ENCODE data around the gene IRF9.

Gene IRF9

GRCh38 chr14:24179961-24180796 is 19.1 kb downstream of the IRF9 start (continued):
- TF ChIP-seq, protein P1, sequence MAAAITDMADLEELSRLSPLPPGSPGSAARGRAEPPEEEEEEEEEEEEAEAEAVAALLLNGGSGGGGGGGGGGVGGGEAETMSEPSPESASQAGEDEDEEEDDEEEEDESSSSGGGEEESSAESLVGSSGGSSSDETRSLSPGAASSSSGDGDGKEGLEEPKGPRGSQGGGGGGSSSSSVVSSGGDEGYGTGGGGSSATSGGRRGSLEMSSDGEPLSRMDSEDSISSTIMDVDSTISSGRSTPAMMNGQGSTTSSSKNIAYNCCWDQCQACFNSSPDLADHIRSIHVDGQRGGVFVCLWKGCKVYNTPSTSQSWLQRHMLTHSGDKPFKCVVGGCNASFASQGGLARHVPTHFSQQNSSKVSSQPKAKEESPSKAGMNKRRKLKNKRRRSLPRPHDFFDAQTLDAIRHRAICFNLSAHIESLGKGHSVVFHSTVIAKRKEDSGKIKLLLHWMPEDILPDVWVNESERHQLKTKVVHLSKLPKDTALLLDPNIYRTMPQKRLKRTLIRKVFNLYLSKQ (tag by site-specific recombination; IDR thresholded peaks at IDR 0.05; ENCODE audit: borderline replicate concordance): no peak
- TF ChIP-seq ZNF596 (tag by site-specific recombination; IDR thresholded peaks at IDR 0.05) (no peak), GLIS2 (tag by site-specific recombination; IDR thresholded peaks at IDR 0.05) (no peak), ZNF530 (tag by site-specific recombination; IDR thresholded peaks at IDR 0.05; ENCODE audit: low read depth) (no peak), TSHZ1 (tag by site-specific recombination; IDR thresholded peaks at IDR 0.05; ENCODE audit: borderline replicate concordance) (no peak), SCRT2 (tag by site-specific recombination; IDR thresholded peaks at IDR 0.05) (peak; percentile 69; the same call in 1 of the 2 replicates), BCL6B (tag by site-specific recombination; IDR thresholded peaks at IDR 0.05) (no peak), ZBTB7A (tag by site-specific recombination; IDR thresholded peaks at IDR 0.05; ENCODE audit: low read depth) (no peak), ZXDB (tag by site-specific recombination; IDR thresholded peaks at IDR 0.05) (no peak), ZNF394 (tag by site-specific recombination; IDR thresholded peaks at IDR 0.05; ENCODE audit: borderline replicate concordance) (no peak; the same call in 1 of the 2 replicates), ZNF157 (tag by site-specific recombination; IDR thresholded peaks at IDR 0.05) (no peak), ZNF48 (tag by site-specific recombination; IDR thresholded peaks at IDR 0.05) (no peak), ZNF571 (tag by site-specific recombination; IDR thresholded peaks at IDR 0.05) (no peak), ZNF610 (tag by site-specific recombination; IDR thresholded peaks at IDR 0.05; ENCODE audit: borderline replicate concordance) (no peak), WT1 (tag by site-specific recombination; IDR thresholded peaks at IDR 0.05) (no peak), ZNF133 (tag by site-specific recombination; IDR thresholded peaks at IDR 0.05) (no peak), ZNF791 (tag by site-specific recombination; IDR thresholded peaks at IDR 0.05) (no peak), ZBTB48 (tag by site-specific recombination; IDR thresholded peaks at IDR 0.05) (no peak), ZNF621 (tag by site-specific recombination; IDR thresholded peaks at IDR 0.05) (no peak), ZNF146 (tag by site-specific recombination; IDR thresholded peaks at IDR 0.05) (no peak)
- TF ChIP-seq, protein P2, sequence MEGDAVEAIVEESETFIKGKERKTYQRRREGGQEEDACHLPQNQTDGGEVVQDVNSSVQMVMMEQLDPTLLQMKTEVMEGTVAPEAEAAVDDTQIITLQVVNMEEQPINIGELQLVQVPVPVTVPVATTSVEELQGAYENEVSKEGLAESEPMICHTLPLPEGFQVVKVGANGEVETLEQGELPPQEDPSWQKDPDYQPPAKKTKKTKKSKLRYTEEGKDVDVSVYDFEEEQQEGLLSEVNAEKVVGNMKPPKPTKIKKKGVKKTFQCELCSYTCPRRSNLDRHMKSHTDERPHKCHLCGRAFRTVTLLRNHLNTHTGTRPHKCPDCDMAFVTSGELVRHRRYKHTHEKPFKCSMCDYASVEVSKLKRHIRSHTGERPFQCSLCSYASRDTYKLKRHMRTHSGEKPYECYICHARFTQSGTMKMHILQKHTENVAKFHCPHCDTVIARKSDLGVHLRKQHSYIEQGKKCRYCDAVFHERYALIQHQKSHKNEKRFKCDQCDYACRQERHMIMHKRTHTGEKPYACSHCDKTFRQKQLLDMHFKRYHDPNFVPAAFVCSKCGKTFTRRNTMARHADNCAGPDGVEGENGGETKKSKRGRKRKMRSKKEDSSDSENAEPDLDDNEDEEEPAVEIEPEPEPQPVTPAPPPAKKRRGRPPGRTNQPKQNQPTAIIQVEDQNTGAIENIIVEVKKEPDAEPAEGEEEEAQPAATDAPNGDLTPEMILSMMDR (tag by site-specific recombination; IDR thresholded peaks at IDR 0.05): no peak
- TF ChIP-seq, protein P3, sequence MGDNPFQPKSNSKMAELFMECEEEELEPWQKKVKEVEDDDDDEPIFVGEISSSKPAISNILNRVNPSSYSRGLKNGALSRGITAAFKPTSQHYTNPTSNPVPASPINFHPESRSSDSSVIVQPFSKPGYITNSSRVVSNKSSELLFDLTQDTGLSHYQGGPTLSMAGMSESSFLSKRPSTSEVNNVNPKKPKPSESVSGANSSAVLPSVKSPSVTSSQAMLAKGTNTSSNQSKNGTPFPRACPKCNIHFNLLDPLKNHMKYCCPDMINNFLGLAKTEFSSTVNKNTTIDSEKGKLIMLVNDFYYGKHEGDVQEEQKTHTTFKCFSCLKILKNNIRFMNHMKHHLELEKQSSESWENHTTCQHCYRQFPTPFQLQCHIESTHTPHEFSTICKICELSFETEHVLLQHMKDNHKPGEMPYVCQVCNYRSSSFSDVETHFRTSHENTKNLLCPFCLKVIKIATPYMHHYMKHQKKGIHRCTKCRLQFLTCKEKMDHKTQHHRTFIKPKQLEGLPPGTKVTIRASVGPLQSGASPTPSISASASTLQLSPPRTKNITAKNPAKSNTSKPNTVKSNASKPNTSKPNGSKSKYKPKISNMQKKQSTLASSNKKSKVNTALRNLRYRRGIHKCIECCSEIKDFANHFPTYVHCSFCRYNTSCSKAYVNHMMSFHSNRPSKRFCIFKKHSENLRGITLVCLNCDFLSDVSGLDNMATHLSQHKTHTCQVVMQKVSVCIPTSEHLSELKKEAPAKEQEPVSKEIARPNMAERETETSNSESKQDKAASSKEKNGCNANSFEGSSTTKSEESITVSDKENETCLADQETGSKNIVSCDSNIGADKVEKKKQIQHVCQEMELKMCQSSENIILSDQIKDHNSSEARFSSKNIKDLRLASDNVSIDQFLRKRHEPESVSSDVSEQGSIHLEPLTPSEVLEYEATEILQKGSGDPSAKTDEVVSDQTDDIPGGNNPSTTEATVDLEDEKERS (tag by site-specific recombination; IDR thresholded peaks at IDR 0.05): no peak
- TF ChIP-seq, protein P4, sequence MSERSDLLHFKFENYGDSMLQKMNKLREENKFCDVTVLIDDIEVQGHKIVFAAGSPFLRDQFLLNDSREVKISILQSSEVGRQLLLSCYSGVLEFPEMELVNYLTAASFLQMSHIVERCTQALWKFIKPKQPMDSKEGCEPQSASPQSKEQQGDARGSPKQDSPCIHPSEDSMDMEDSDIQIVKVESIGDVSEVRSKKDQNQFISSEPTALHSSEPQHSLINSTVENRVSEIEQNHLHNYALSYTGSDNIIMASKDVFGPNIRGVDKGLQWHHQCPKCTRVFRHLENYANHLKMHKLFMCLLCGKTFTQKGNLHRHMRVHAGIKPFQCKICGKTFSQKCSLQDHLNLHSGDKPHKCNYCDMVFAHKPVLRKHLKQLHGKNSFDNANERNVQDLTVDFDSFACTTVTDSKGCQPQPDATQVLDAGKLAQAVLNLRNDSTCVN (tag by site-specific recombination; optimal IDR thresholded peaks at IDR 0.05): no peak
- TF ChIP-seq, protein P5, sequence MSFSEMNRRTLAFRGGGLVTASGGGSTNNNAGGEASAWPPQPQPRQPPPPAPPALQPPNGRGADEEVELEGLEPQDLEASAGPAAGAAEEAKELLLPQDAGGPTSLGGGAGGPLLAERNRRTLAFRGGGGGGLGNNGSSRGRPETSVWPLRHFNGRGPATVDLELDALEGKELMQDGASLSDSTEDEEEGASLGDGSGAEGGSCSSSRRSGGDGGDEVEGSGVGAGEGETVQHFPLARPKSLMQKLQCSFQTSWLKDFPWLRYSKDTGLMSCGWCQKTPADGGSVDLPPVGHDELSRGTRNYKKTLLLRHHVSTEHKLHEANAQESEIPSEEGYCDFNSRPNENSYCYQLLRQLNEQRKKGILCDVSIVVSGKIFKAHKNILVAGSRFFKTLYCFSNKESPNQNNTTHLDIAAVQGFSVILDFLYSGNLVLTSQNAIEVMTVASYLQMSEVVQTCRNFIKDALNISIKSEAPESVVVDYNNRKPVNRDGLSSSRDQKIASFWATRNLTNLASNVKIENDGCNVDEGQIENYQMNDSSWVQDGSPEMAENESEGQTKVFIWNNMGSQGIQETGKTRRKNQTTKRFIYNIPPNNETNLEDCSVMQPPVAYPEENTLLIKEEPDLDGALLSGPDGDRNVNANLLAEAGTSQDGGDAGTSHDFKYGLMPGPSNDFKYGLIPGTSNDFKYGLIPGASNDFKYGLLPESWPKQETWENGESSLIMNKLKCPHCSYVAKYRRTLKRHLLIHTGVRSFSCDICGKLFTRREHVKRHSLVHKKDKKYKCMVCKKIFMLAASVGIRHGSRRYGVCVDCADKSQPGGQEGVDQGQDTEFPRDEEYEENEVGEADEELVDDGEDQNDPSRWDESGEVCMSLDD (tag by site-specific recombination; IDR thresholded peaks at IDR 0.05): no peak
